Pancreas (tissue), 10 donors: Measurements from ENCODE around the gene MARK3. TPM values are rescaled to one million over a fixed set of nuclear protein-coding genes. Genes with fewer than 3 reads are reported as not detected.

Experiments
- ATAC-seq, 4 donors: fragments of 200-7000 bp; cut with Tn5 transposase; one replicate each; pipeline versions ENCODE4 v1.8.0 to v1.9.1; 2020; ENCODE audit warnings: mild to moderate bottlenecking in 4 of 4, moderate library complexity in 4 of 4
- DNase-seq, 6 donors: peaks; one replicate each; pipeline ENCODE4 v3.0.0-alpha.2; 2020
- FAIRE-seq: peaks from 2 replicates; lab custom pipeline; 2012; peaks lifted over from hg19 to GRCh38; lab: Jason Lieb, UNC
- H3K27ac ChIP-seq, 4 donors: fragments of 200-600 bp; sonication (generic); 1 replicate in 3 of 4; 2 replicates in 1 of 4; pipeline versions ENCODE4 v1.5.0 to v1.8.0; 2020
- H3K27me3 ChIP-seq, 4 donors: fragments of 200-600 bp; one replicate each; pipeline ENCODE4 v1.8.0; 2021
- H3K36me3 ChIP-seq, 3 donors: fragments of 200-600 bp; sonication (generic) in 1 of 3; one replicate each; pipeline versions ENCODE4 v1.5.0 to v1.8.0; 2020 to 2021
- H3K4me1 ChIP-seq, 3 donors: fragments of 200-600 bp; one replicate each; pipeline ENCODE4 v1.8.0; 2021
- H3K4me3 ChIP-seq, 4 donors: fragments of 200-600 bp; sonication (generic) in 2 of 4; one replicate each; pipeline versions ENCODE4 v1.5.0 to v1.8.0; 2020 to 2021
- H3K9me3 ChIP-seq, 4 donors: fragments of 200-600 bp; one replicate each; pipeline ENCODE4 v1.8.0; 2021
- WGBS, 2 donors: extraction: QIAGEN DNeasy Blood & Tissue Kit; methylation state at CpG; one replicate each; pipeline ENCODE4 v1.1.7; 2013; 5-methylcytosine and 5-hydroxymethylcytosine counted together
- intact Hi-C, 3 donors: fragments of 100-400 bp; cut with DNase I; formaldehyde crosslinking; loops; one replicate each; pipeline versions ENCODE4 v1.11.1 to v1.14.2; 2022
- polyA plus RNA-seq, 2 donors: library from polyadenylated mRNA; stranded (reverse); fragments of 200-250 nt; gene quantifications; one replicate each; pipeline ENCODE4 v1.2.3, GENCODE V29; 2013
- total RNA-seq, 6 donors: library from RNA; stranded (reverse); fragmentation: NEBNext Ultra II Directional in 4 of 6; extraction: Animal tissue kit (Norgen Biotek cat#: 25700) in 4 of 6; gene quantifications; one replicate each; pipeline versions ENCODE4 v1.2.1 to v1.2.4, GENCODE V29; 2021 to 2023
- TF ChIP-seq, protein P1 (sequence below), 4 donors: fragments of 200-600 bp; sonication (generic) in 3 of 4; IDR thresholded peaks; one replicate each; pipeline versions ENCODE4 v1.5.0 to v1.8.0; 2021; ENCODE audit warnings: antibody characterized with exemption in 4 of 4
- donor health status: healthy with polysubstance abuse.
- donor health status: DM: no; HTN: no; CAD: no; lungs with moderate emphysema.
- donor health status: DM: no; HTN: no; CAD: no.
- donor health status: control.
- donor health status: control.
- donor health status: Bipolar disorder and iron deficiency.
- donor health status: DM: yes; HTN: yes; CAD: no.
- donor health status: DM: no; HTN: no; CAD: no.
- donor health status: DM: no; HTN: no; CAD: no.
- donor health status: DM: yes; HTN: yes; CAD: no.

MARK3 gene
- 10 to 100 TPM; 35.3 to 51.0 (median 40.1) TPM for total RNA-seq
- polyA plus RNA-seq, result 100 to 1,000 TPM in 1 of 2 donors, 10 to 100 TPM in 1; 84.7 to 110 TPM

DNA sequence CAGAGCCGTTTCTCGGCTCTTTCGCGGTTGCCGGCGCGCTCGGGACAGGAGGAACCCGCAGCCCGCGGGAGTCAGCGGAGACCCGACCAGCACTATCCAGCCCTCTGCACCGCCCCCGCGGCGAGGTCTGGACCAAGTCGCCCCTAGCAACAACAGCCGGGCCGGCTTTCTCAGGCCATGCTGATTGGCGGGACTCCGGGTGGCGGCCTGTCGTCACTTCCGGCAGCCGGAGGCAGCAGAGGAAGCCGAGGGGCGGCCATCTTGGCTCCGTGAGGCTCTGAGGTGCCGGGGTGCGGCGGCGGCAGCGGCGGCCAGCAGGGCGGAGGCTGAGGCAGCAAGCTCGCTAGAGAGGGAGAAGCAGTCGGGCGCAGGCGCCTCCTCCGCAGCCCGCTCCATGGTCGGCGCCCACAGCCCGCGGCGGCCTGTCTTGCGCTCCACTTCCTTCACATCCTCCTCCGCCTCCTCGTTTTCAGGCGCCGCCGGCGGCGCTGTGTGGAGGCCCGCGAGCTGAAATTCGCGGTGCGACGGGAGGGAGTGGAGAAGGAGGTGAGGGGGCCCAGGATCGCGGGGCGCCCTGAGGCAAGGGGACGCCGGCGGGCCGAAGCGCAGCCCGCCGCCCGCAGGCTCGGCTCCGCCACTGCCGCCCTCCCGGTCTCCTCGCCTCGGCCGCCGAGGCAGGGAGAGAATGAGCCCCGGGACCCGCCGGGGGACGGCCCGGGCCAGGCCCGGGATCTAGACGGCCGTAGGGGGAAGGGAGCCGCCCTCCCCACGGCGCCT, at the start of gene MARK3:
Gene MARK3 (plus strand): TSS at position 264 of the 777 bp plus-strand sequence. CDS start 615 bp downstream, outside the sequence.
- Histone ChIP-seq H3K36me3 (no peaks in the 10 kb centered on the region), H3K4me1 (peaks cover 8 to 23% (median 12%) of the 10 kb centered on the region in 3 donors), H3K9me3 (no peaks in the 10 kb centered on the region), H3K4me3 (peak within 1 kb of the TSS; percentile 87 to 100 (median 98)), H3K27me3 (no peaks in the 10 kb centered on the region), H3K27ac (peak within 1 kb of the TSS; percentile 85 to 99 (median 98))
- WGBS, 2 donors, result 0 to 1% methylated on average over 40 to 91 of the region's 91 CpGs
- intact Hi-C loops, result no loop called here
- ATAC-seq (peak; percentile 93 to 97 (median 96)), DNase-seq (peak; percentile 96 to 99 (median 97)), FAIRE-seq (no peak)
- TF ChIP-seq, protein P1, sequence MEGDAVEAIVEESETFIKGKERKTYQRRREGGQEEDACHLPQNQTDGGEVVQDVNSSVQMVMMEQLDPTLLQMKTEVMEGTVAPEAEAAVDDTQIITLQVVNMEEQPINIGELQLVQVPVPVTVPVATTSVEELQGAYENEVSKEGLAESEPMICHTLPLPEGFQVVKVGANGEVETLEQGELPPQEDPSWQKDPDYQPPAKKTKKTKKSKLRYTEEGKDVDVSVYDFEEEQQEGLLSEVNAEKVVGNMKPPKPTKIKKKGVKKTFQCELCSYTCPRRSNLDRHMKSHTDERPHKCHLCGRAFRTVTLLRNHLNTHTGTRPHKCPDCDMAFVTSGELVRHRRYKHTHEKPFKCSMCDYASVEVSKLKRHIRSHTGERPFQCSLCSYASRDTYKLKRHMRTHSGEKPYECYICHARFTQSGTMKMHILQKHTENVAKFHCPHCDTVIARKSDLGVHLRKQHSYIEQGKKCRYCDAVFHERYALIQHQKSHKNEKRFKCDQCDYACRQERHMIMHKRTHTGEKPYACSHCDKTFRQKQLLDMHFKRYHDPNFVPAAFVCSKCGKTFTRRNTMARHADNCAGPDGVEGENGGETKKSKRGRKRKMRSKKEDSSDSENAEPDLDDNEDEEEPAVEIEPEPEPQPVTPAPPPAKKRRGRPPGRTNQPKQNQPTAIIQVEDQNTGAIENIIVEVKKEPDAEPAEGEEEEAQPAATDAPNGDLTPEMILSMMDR (IDR thresholded peaks at IDR 0.05), result no peak

GRCh38 chr14:103336191-103336590, 49.0 kb upstream of the MARK3 start:
- H3K36me3 ChIP-seq, result peaks cover 28 to 59% (median 54%) of the 10 kb centered on the region in 3 donors
- no peak for ATAC-seq
- intact Hi-C loops, result no loop called here
- H3K4me3 ChIP-seq, result peak overlapping the region in 2 of 4 donors; percentile 95 to 99
- H3K9me3 ChIP-seq, result no peaks in the 10 kb centered on the region
- TF ChIP-seq, protein P1 (IDR thresholded peaks at IDR 0.05), result no peak
- H3K4me1 ChIP-seq, result peaks cover 8 to 20% (median 11%) of the 10 kb centered on the region in 3 donors
- no peak overlapping the region for H3K27ac ChIP-seq
- 92 to 94% methylated on average over 14 of the region's 14 CpGs for WGBS, 2 donors
- no peaks in the 10 kb centered on the region for H3K27me3 ChIP-seq
- no peak for DNase-seq
- FAIRE-seq, result no peak

DNA sequence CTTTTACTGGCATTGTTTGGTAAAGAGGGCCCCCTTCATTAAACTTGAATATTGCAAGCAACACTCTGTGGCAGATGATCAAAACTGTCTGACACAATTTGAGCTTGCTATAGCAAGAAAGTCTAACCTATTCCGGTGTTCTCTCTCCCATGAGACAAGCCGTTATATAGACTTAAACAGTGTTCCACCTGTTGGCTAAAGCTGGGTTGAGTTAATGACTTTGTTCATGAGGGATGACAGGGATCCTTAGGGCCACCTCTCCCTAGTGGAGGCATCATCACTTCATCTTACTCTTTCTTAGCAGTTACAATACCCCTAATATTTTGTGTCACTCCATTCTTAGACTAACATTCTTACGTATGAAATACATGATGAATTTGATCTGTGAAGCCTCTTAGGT, 47.4 kb upstream of the MARK3 start:
- no peak for DNase-seq
- Histone ChIP-seq H3K4me3 (no peak overlapping the region), H3K27me3 (no peaks in the 10 kb centered on the region), H3K9me3 (no peaks in the 10 kb centered on the region), H3K27ac (no peak overlapping the region), H3K4me1 (peaks cover 8 to 16% (median 11%) of the 10 kb centered on the region in 3 donors), H3K36me3 (peaks cover 43 to 75% (median 65%) of the 10 kb centered on the region in 3 donors)
- no peak for ATAC-seq
- FAIRE-seq, result no peak
- intact Hi-C loops, result no loop called here
- TF ChIP-seq, protein P1 (IDR thresholded peaks at IDR 0.05), result no peak
- 85 to 94% methylated on average over 3 of the region's 3 CpGs for WGBS, 2 donors

DNA sequence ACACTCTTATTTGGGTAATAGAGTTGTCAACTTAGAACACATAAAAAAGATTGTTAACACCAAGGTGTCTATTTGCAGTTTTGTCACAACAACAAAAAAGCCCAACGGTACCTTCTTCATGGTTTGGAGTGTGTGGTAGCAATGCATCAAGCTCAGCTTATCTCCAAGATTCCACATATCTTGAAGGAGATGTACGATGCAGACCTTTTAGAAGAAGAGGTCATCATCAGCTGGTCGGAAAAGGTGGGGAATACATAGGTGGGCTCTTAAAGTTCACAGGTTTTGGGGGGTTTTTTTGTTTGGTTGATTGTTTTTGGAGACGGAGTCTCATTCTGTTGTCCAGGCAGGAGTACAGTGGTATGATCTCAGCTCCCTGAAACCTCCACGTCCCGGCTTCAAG, 45.7 kb upstream of the MARK3 start:
- intact Hi-C loops, result no loop called here
- H3K4me1 ChIP-seq, result peaks cover 8 to 13% (median 11%) of the 10 kb centered on the region in 3 donors
- 76 to 94% methylated on average over 6 of the region's 6 CpGs for WGBS, 2 donors
- no peaks in the 10 kb centered on the region for H3K27me3 ChIP-seq
- ATAC-seq, result no peak
- no peaks in the 10 kb centered on the region for H3K9me3 ChIP-seq
- H3K36me3 ChIP-seq, result peaks cover 43 to 92% (median 73%) of the 10 kb centered on the region in 3 donors
- H3K27ac ChIP-seq, result no peak overlapping the region
- H3K4me3 ChIP-seq, result no peak overlapping the region
- TF ChIP-seq, protein P1 (IDR thresholded peaks at IDR 0.05), result no peak
- DNase-seq, result no peak
- no peak for FAIRE-seq
